ENCODE results near the gene KNSTRN.

DNA sequence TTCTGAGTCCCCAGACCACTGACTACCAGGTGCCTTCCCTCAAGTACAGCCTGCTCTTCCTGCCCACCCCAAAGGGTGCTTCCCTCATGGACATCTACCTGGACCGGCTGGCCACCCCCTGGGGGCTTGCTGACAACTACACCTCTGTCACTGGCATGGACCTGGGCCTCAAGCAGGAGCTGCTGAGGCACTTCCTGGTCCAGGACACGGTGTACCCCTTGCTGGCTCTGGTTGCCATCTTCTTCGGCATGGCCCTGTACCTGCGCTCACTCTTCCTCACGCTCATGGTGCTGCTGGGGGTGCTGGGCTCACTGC lies 15.2 kb upstream of the KNSTRN start:
- TF ChIP-seq TAF1 (IDR thresholded peaks at IDR 0.05; ENCODE audit: low read depth, low read length) (no peak), CTCF (IDR thresholded peaks at IDR 0.05; ENCODE audit: control extremely low read depth in 1 of 3, insufficient read depth in 1 of 3, low read depth in 1 of 3, low read length in 3 of 3) (no peak), USF2 (IDR thresholded peaks at IDR 0.05; ENCODE audit: low read length) (no peak), HDAC2 (IDR thresholded peaks at IDR 0.05; ENCODE audit: borderline replicate concordance in 1 of 2, low read depth in 2 of 2, low read length in 2 of 2) (no peak), KDM1A (IDR thresholded peaks at IDR 0.05; ENCODE audit: borderline replicate concordance, low read length) (no peak), JUN (IDR thresholded peaks at IDR 0.05; ENCODE audit: low read depth, low read length) (no peak), POLR2AphosphoS5 (IDR thresholded peaks at IDR 0.05; ENCODE audit: low read depth, low read length) (no peak), JUND (IDR thresholded peaks at IDR 0.05; ENCODE audit: low read length) (no peak)
- TF ChIP-seq, protein P1, sequence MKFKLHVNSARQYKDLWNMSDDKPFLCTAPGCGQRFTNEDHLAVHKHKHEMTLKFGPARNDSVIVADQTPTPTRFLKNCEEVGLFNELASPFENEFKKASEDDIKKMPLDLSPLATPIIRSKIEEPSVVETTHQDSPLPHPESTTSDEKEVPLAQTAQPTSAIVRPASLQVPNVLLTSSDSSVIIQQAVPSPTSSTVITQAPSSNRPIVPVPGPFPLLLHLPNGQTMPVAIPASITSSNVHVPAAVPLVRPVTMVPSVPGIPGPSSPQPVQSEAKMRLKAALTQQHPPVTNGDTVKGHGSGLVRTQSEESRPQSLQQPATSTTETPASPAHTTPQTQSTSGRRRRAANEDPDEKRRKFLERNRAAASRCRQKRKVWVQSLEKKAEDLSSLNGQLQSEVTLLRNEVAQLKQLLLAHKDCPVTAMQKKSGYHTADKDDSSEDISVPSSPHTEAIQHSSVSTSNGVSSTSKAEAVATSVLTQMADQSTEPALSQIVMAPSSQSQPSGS (IDR thresholded peaks at IDR 0.05; ENCODE audit: low read length): no peak

All from H1 (cell line).